Mesendoderm (in vitro differentiated cells): ENCODE data around the gene PSORS1C1. TPM values are rescaled to one million over a fixed set of nuclear protein-coding genes. Genes with fewer than 3 reads are reported as not detected.

Experiments
- small RNA-seq: library from polyadenylated mRNA; stranded (forward); fragments of <200 nt; extraction: miRNeasy Mini kit (QIAGEN cat#:217004); gene quantifications from one replicate; pipeline ENCODE3, GENCODE V24; 2013; ENCODE audit not compliant: insufficient read depth

Gene PSORS1C1

Small RNAs within 50 kb of the gene (small RNA-seq; reads per million reads assigned to genes)
- gene POLR2LP1 (not detected), gene RNU6-1133P (not detected)
